Endothelial cell of umbilical vein (primary cell): ENCODE results near the gene DHRS12. TPM values are rescaled to one million over a fixed set of nuclear protein-coding genes. Genes with fewer than 3 reads are reported as not detected.

Source experiments
- BruUV-seq: library from RNA; stranded (reverse); fragments of 400-500 nt; replicated peaks from 2 replicates; lab custom pipeline; 2021; lab: Mats Ljungman, UMichigan
- CTCF ChIA-PET: fragments of 300-600, 350-600 bp; sonication (Branson Sonifier 250); formaldehyde crosslinking; loops from one replicate; lab custom pipeline; 2021; ENCODE audit warnings: antibody characterized with exemption, inconsistent platforms; lab: Charles Lee
- POLR2A ChIA-PET: fragments of 300-600, 350-600 bp; sonication (Branson Sonifier 250); formaldehyde crosslinking; loops from one replicate; lab custom pipeline; 2021; ENCODE audit warnings: antibody characterized with exemption, inconsistent platforms; lab: Charles Lee
- DNase-seq: peaks from one replicate; pipeline ENCODE4 v3.0.0-alpha.2; 2011; ENCODE audit warnings: low read depth, low spot score
- FAIRE-seq: peaks from 2 replicates; lab custom pipeline; 2011; peaks lifted over from hg19 to GRCh38; lab: Jason Lieb, UNC
- H2AFZ ChIP-seq: 2 replicates; pipeline ENCODE4 v1.6.0; 2012; ENCODE audit warnings: low read depth, low read length, control low read depth, inconsistent platforms
- H3K27ac ChIP-seq: 2 replicates; pipeline ENCODE4 v1.5.1; 2011; ENCODE audit warnings: low read depth, mild to moderate bottlenecking, control low read depth, low read length, moderate library complexity; ENCODE audit not compliant: insufficient read depth
- H3K27me3 ChIP-seq, 2 experiments: 2 replicates each; pipeline versions ENCODE4 v1.6.0 to v1.6.1; 2011; ENCODE audit warnings: low read length in 2 of 2, mixed read lengths in 1 of 2; ENCODE audit not compliant: control insufficient read depth in 2 of 2, insufficient read depth in 2 of 2
- H3K36me3 ChIP-seq, 2 experiments: 2 replicates in 1 of 2; 3 replicates in 1 of 2; pipeline ENCODE4 v1.5.1; 2011; ENCODE audit warnings: low read length in 2 of 2, mild to moderate bottlenecking in 1 of 2, moderate library complexity in 1 of 2; ENCODE audit not compliant: control insufficient read depth in 2 of 2, insufficient read depth in 2 of 2; ENCODE audit errors: extremely low read depth in 1 of 2
- H3K4me1 ChIP-seq: 3 replicates; pipeline ENCODE4 v1.5.1; 2011; ENCODE audit warnings: mild to moderate bottlenecking, low read length; ENCODE audit not compliant: control insufficient read depth, insufficient read depth; ENCODE audit errors: extremely low read depth
- H3K4me2 ChIP-seq: 2 replicates; pipeline ENCODE4 v1.6.1; 2011; ENCODE audit warnings: low read length, control low read depth, mixed read lengths; ENCODE audit not compliant: insufficient read depth
- H3K4me3 ChIP-seq, 3 experiments: fragments of 200-600 bp in 1 of 3; sonication (generic), shearing (Covaris generic) in 1 of 3; replicated peaks in 1 of 3; 2 replicates each; pipeline ENCODE4 v1.5.1; 2011 to 2016; ENCODE audit warnings: control low read depth in 3 of 3, low read length in 3 of 3, mild to moderate bottlenecking in 2 of 3, inconsistent platforms in 1 of 3, low read depth in 1 of 3, moderate library complexity in 1 of 3; ENCODE audit not compliant: insufficient read depth in 1 of 3
- H3K79me2 ChIP-seq: 2 replicates; pipeline ENCODE4 v1.6.0; 2012; ENCODE audit warnings: low read length, inconsistent platforms; ENCODE audit not compliant: control insufficient read depth, insufficient read depth
- H3K9ac ChIP-seq: replicated peaks from 2 replicates; pipeline ENCODE3; 2011; ENCODE audit warnings: low read length, control low read depth; ENCODE audit not compliant: insufficient read depth; ENCODE audit errors: extremely low read depth
- H3K9me1 ChIP-seq: replicated peaks from 3 replicates; pipeline ENCODE4 v1.6.0; 2011; ENCODE audit warnings: mild to moderate bottlenecking, low read length; ENCODE audit not compliant: control insufficient read depth, insufficient read depth; ENCODE audit errors: extremely low read depth
- H3K9me3 ChIP-seq: replicated peaks from 2 replicates; pipeline ENCODE4 v1.5.1; 2012; ENCODE audit warnings: low read length, inconsistent platforms; ENCODE audit not compliant: control insufficient read depth, insufficient read depth
- H4K20me1 ChIP-seq: replicated peaks from 2 replicates; pipeline ENCODE3; 2011; ENCODE audit warnings: mild to moderate bottlenecking, low read length; ENCODE audit not compliant: control insufficient read depth, insufficient read depth; ENCODE audit errors: extremely low read depth
- CTCF ChIP-seq, 2 donors: IDR thresholded peaks; 1 replicate in 1 of 2; 2 replicates in 1 of 2; pipeline ENCODE4 v1.5.1; 2011; ENCODE audit warnings: low read length in 2 of 2, mild to moderate bottlenecking in 2 of 2, moderate library complexity in 2 of 2, control low read depth in 1 of 2, inconsistent platforms in 1 of 2, low read depth in 1 of 2; ENCODE audit not compliant: insufficient read depth in 1 of 2; ENCODE audit errors: extremely low read depth in 1 of 2
- EZH2 ChIP-seq: IDR thresholded peaks from 2 replicates; pipeline ENCODE4 v1.6.1; 2012; ENCODE audit warnings: borderline replicate concordance, low read depth, mild to moderate bottlenecking, moderate library complexity, low read length, inconsistent platforms; ENCODE audit not compliant: severe bottlenecking
- FOS ChIP-seq: IDR thresholded peaks from 2 replicates; pipeline ENCODE4 v1.6.1; 2011; ENCODE audit warnings: mild to moderate bottlenecking, low read length, moderate library complexity, borderline replicate concordance; ENCODE audit not compliant: insufficient read depth
- GATA2 ChIP-seq: IDR thresholded peaks from 2 replicates; pipeline ENCODE4 v1.7.0; 2011; ENCODE audit warnings: low read depth, mild to moderate bottlenecking, moderate library complexity, mixed read lengths, low read length; ENCODE audit not compliant: insufficient read length, insufficient read depth
- JUN ChIP-seq: IDR thresholded peaks from 2 replicates; pipeline ENCODE4 v1.6.1; 2011; ENCODE audit warnings: borderline replicate concordance, low read depth; ENCODE audit not compliant: insufficient read length, insufficient read depth
- MAX ChIP-seq: IDR thresholded peaks from 2 replicates; pipeline ENCODE4 v1.6.1; 2011; ENCODE audit not compliant: insufficient read depth, insufficient read length
- MYC ChIP-seq: IDR thresholded peaks from one replicate; pipeline ENCODE4 v1.6.1; 2011; ENCODE audit warnings: mild to moderate bottlenecking, low read depth, low read length
- POLR2A ChIP-seq: IDR thresholded peaks from 2 replicates; pipeline ENCODE4 v1.6.1; 2012; ENCODE audit warnings: low read depth, mild to moderate bottlenecking, control low read depth, low read length
- POLR2AphosphoS5 ChIP-seq: IDR thresholded peaks from 2 replicates; pipeline ENCODE4 v1.6.1; 2012; ENCODE audit warnings: low read depth, mild to moderate bottlenecking, control low read depth, low read length, moderate library complexity; ENCODE audit not compliant: insufficient read depth
- dilution Hi-C: fragments of 300-500 bp; cut with MboI; formaldehyde crosslinking; loops from one replicate; pipeline ENCODE4 v1.15.0; 2019; ENCODE audit warnings: low sequenced_read_pairs; ENCODE audit not compliant: extremely low pct_ligation_motif_present
- intact Hi-C: fragments of 100-400 bp; cut with micrococcal nuclease; formaldehyde crosslinking; loops from one replicate; pipeline ENCODE4 v1.10.0; 2022
- polyA plus RNA-seq, 4 experiments: library from polyadenylated mRNA; depleted of rRNA in 3 of 4; stranded (reverse) in 3 of 4; unstranded in 1 of 4; fragments of >200 nt; gene quantifications; 2 replicates each; pipeline versions ENCODE4 v1.2.1 to v1.2.3, GENCODE V29; 2011 to 2012; ENCODE audit warnings: missing spikeins in 1 of 4
- total RNA-seq: library from RNA; stranded (reverse); gene quantifications from 2 replicates; pipeline ENCODE4 v1.2.3, GENCODE V29; 2021

The DHRS12 gene
- total and polyA plus RNA-seq, 2 donors (not counting 3 experiments of a cell fraction or from before 2014, with no cell fraction given) = 8.9 to 9.1 TPM

DNA sequence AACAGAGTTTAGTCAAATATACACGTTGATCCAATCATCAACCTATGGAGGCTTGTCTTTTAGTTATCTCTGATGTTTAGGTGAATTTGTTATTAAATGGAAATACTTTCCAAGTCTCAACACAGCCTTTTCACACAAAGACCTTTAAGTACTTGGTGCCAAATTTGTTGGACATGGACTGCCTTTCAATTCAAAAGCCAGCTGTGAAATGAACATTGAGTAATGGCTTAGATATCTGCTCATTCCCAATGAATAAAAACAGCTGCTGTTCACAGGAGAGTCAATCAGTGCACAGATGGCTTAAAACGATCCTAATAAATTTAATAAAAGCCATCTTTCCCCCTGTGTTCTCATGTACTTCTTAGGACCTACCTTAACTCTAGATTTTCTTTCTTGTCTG lies 19.9 kb upstream of the DHRS12 start:
- Histone ChIP-seq H4K20me1 (no peaks in the 10 kb centered on the region), H3K36me3 (no peaks in the 10 kb centered on the region), H3K27ac (no peak overlapping the region), H3K79me2 (no peaks in the 10 kb centered on the region), H3K27me3 (peaks cover 11 to 13% of the 10 kb centered on the region in 2 experiments), H3K4me3 (no peak overlapping the region), H2AFZ (no peak overlapping the region), H3K9me1 (no peaks in the 10 kb centered on the region), H3K4me2 (no peak overlapping the region), H3K9me3 (no peaks in the 10 kb centered on the region), H3K4me1 (no peaks in the 10 kb centered on the region), H3K9ac (no peak overlapping the region)
- intact Hi-C loops (no loop called here), dilution Hi-C loops (no loop called here)
- TF ChIP-seq JUN (no peak), FOS (no peak), GATA2 (no peak), MAX (no peak), POLR2A (no peak), CTCF (IDR thresholded peaks at IDR 0.05; ENCODE audit: extremely low read depth in 1 of 2, insufficient read depth in 1 of 2, low read depth in 1 of 2, low read length in 2 of 2) (no peak), MYC (no peak), POLR2AphosphoS5 (no peak), EZH2 (no peak)
- DNase-seq = no peak
- BruUV-seq = no TSS peak
- POLR2A ChIA-PET = no interaction called here
- CTCF ChIA-PET = interaction anchor here (1.0 kb wide), 1 partner anchor 304 kb away, joined by 4 read pairs; no protein-coding TSS in a partner anchor
- no peak for FAIRE-seq
